Measurements from ENCODE around the gene ZNF644.
"Not testable (repeated sequence)": the region's sequence is repeated elsewhere in the genome, so short reads cannot be mapped to it uniquely, and the experiment has no call there.

Gene ZNF644

DNA sequence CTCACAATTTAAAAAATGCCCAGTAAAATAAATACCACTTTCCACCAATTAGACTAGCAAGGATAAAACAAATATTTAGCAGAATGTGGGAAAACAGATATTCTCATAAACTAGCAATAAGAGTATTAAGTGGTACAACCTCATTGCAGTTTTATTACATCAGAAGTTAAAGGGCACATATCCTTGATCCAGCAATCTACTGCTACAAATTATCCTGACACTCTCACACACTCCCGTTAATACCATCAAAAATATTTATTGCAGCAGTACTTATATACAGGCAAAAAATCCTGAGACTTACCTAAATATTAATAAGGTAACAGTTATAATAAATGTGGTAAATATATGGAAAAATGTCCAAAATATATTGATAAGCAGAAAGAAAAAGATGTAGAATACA, 44.3 kb downstream of the ZNF644 start:
- DNase-seq, result no peak

- no peak for DNase-seq
These were observed 47.7 kb downstream of the ZNF644 start for GRCh38 chr1:90973897-90974798.

DNA sequence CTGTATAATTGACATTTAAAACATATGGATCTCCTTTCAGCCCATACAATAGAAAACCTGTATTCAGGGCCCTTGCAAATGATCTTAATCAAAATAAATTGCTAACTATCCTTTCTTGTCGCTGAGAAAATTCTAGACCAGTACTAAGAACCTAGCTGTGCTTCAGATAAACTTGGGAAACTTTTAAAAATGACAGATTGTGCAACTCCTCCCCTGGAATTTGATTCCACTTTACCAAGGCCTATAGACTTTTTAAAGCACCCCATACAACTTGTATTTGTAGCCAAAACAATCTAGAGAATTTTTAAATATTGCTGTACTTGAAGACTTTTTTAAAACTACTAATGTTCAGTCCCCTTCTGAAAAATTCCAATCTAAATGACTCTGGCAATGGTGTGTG, 51.6 kb downstream of the ZNF644 start:
- DNase-seq, result no peak

DNA sequence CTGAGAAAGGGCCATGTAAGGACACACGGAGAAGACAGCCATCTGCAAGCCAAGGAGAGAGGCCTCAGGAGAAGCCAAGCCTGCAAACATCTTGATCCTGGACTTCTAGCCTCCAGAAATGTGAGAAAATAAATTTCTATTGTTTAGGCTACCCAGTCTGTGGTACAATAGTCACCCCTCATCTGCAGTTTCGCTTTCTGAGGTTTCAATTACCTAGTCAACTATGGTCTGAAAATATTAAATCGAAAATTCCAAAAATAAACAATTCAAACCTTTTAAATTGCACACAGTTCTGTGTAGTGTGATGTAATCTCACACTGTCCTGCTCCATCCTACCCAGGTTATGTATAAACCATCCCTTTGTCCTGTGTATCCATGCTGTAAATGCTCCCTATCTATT, 52.6 kb downstream of the ZNF644 start:
- DNase-seq, result no peak

- DNase-seq, result no peak
These were observed 57.3 kb downstream of the ZNF644 start for GRCh38 chr1:90964444-90965035.

GRCh38 chr1:90963651-90964050, 58.2 kb downstream of the ZNF644 start:
- DNase-seq, result no peak

- no peak for DNase-seq
These were observed 58.6 kb downstream of the ZNF644 start for GRCh38 chr1:90963236-90963635.

- DNase-seq, result no peak
These were observed 62.3 kb downstream of the ZNF644 start for GRCh38 chr1:90959352-90960206.

GRCh38 chr1:90957497-90957896, 64.3 kb downstream of the ZNF644 start:
- no peak for DNase-seq

DNA sequence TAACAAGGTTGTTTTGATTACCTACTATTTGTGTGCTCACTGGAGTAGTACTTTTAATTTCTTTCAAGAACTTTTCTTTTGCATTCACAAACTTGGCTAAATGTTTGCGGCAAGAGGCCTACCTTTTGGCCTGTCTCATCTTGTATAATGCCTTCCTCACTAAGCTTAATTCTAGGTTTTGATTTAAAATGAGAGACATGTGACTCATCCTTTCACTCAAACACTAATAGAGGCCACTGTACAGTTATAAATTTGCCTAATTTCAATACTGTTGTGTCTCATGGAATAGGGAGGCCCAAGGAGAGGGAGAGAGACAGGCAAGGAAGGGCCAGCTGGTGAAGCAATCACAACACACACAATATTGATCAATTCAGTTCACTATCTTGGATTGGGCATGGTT, 66.1 kb downstream of the ZNF644 start:
- no peak for DNase-seq

GRCh38 chr1:90952906-90953305, 68.9 kb downstream of the ZNF644 start:
- DNase-seq, result no peak

- DNase-seq, result no peak
These were observed 70.8 kb downstream of the ZNF644 start for GRCh38 chr1:90951009-90951408.

- DNase-seq, result no peak
These were observed 73.5 kb downstream of the ZNF644 start for GRCh38 chr1:90948301-90948700.

DNA sequence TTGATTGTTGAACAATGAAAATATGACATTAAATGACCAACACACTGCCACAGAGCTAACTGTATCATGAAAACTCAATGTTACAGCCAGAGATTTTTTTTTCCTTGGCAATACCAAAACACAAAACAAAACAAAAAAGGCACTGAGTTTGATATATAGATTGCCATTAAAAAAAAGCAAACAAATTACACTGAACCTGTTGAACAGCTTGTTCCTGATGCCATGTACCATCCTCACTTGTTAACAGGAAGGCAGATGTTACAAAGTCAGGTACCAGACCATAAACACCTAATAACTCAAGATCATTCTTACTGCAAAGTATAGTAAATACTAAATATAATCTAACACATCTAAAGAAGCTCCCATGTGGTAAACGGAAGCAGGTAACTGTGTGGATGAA, 75.2 kb downstream of the ZNF644 start:
- DNase-seq, result no peak

- DNase-seq, result no peak
These were observed 76.5 kb downstream of the ZNF644 start for GRCh38 chr1:90945287-90945686.

GRCh38 chr1:90943966-90944365, 77.9 kb downstream of the ZNF644 start:
- no peak for DNase-seq

GRCh38 chr1:90940746-90941145, 81.1 kb downstream of the ZNF644 start:
- no peak for DNase-seq

DNA sequence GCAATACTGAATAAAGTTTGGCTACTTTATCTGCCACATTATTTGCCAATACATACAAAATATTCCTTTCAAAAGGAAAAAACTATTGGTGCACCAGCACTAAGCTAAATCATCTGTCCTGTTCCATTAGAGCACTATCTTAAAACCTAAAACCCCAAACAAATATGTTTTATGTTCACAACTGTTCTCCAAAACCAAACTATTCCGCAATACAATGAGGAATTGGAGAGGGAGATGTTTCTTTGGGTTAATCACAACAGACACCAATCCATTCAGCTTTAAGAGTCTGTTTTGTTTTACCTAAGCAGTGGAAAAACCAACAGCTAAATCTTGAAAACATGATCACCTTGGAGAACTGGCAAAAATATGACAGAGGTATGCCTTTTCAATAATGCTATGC, 85.1 kb downstream of the ZNF644 start:
- no peak for DNase-seq

DNA sequence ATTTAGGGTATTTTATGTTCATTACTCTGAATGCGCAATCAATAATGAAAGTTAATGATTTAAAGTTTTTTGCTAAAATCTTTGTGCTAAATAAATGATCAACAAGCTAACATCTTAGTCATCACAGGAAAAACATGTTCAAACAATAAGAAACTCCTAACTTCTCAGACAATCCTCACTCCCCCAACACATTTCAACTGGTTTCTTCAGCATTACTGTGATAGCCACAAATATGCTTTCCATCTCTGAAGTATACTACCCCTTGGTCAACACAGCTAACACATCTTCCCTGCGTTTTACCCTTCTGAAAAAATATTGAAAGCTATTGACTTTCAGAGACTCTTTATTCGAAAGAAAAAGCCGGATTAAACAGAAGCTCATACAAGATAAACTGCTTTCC, 85.8 kb downstream of the ZNF644 start:
- no peak for DNase-seq

DNA sequence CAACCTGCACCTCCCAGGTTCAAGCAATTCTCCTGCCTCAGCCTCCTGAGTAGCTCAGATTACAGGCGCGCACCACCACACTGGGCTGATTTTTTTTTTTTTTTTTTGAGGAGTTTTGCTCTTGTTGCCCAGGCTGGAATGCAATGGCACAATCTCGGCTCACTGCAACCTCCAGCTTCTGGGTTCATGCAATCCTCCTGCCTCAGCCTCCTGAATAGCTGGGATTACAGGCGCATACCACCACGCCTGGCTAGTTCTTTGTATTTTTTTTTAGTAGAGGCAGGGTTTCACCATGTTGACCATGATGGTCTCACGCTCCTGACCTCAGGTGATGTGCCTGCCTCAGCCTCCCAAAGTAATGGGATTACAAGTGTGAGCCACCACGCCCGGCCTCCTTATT, 93.6 kb downstream of the ZNF644 start:
- not testable (repeated sequence) for DNase-seq

GRCh38 chr1:90927674-90928073, 94.2 kb downstream of the ZNF644 start:
- not testable (repeated sequence) for DNase-seq

GRCh38 chr1:90926971-90927370, 94.9 kb downstream of the ZNF644 start:
- no peak for DNase-seq
